ENCODE data around the gene ATP2B2.

The ATP2B2 gene

GRCh38 chr3:10350324-10350985, 154.9 kb downstream of the ATP2B2 start:
- Histone ChIP-seq H3K79me1 (ENCODE audit: low read length) (no peaks in the 10 kb centered on the region), H4K8ac (ENCODE audit: low read depth, low read length) (no peak overlapping the region), H3K4me1 (ENCODE audit: control insufficient read depth in 1 of 2, insufficient read depth in 2 of 2, low read length in 2 of 2) (no peaks in the 10 kb centered on the region)

DNA sequence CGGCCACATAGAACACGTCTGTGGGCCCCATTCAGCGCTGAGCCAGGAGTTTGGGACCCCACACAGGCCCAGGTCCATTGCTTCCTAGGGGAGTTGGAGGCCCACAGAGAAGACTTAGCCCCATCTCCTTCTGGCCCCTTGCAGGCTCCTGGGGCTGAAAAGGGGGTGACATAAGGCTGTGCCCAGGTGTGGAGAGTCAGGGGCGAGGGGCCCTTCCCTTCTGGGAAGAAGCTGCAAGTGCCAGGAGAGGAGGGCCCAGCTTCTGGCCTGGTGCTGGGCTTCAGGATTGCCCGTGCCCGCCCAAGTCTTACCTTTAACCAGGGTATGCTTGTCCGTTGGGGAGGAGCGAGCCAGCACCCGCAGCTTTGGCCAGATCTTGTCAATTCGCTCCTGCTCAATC, 155.6 kb downstream of the ATP2B2 start:
- no peaks in the 10 kb centered on the region for H3K4me1 ChIP-seq (ENCODE audit: control insufficient read depth in 1 of 2, insufficient read depth in 2 of 2, low read length in 2 of 2)
- H3K36me3 ChIP-seq (ENCODE audit: control insufficient read depth in 1 of 2, insufficient read depth in 2 of 2, low read length in 2 of 2), result no peaks in the 10 kb centered on the region
- no peak overlapping the region for H3K9ac ChIP-seq (ENCODE audit: low read length)
- H3K18ac ChIP-seq (ENCODE audit: low read length), result no peak overlapping the region
- H3K27me3 ChIP-seq (ENCODE audit: insufficient read depth, low read length), result no peaks in the 10 kb centered on the region
- DNase-seq, result no peak
- H3K79me2 ChIP-seq (ENCODE audit: control insufficient read depth, insufficient read depth, low read length, poor library complexity), result no peaks in the 10 kb centered on the region
- H2BK120ac ChIP-seq (ENCODE audit: insufficient read depth, low read length, poor library complexity), result no peak overlapping the region
- no peak overlapping the region for H3K4me2 ChIP-seq (ENCODE audit: low read length)
- WGBS (ENCODE audit: extremely low coverage, insufficient coverage, insufficient read length), result no CpG with 5 or more reads among the region's 10 CpGs
- no peak overlapping the region for H2BK12ac ChIP-seq (ENCODE audit: low read length)
- no peak overlapping the region for H2AK5ac ChIP-seq (ENCODE audit: low read length)
- no peak overlapping the region for H3K4ac ChIP-seq (ENCODE audit: low read depth, low read length)
- no peak overlapping the region for H3K4me3 ChIP-seq (ENCODE audit: low read depth, low read length)
- H3K9me3 ChIP-seq (ENCODE audit: insufficient read depth, low read depth, low read length), result peaks cover 3% of the 10 kb centered on the region
- H3K27ac ChIP-seq (ENCODE audit: low read depth, low read length), result no peak overlapping the region
- no peak overlapping the region for H3K14ac ChIP-seq (ENCODE audit: low read length)
- H3K79me1 ChIP-seq (ENCODE audit: low read length), result no peaks in the 10 kb centered on the region
- H4K12ac ChIP-seq (ENCODE audit: low read depth, low read length), result no peak overlapping the region
- no peak overlapping the region for H4K91ac ChIP-seq (ENCODE audit: low read depth, low read length)
- no peak overlapping the region for H4K8ac ChIP-seq (ENCODE audit: low read depth, low read length)
- H2AFZ ChIP-seq (ENCODE audit: insufficient read depth, low read length, poor library complexity), result no peak overlapping the region
- H2BK5ac ChIP-seq (ENCODE audit: low read depth, low read length, poor library complexity), result no peak overlapping the region
- H3K23ac ChIP-seq (ENCODE audit: low read length), result no peak overlapping the region

More at GRCh38 chr3:10350324-10350985, 154.9 kb downstream of the ATP2B2 start:
- no peak overlapping the region for H4K12ac ChIP-seq (ENCODE audit: low read depth, low read length)
- no peaks in the 10 kb centered on the region for H3K27me3 ChIP-seq (ENCODE audit: insufficient read depth, low read length)
- no peak overlapping the region for H2AK5ac ChIP-seq (ENCODE audit: low read length)
- no peak overlapping the region for H3K27ac ChIP-seq (ENCODE audit: low read depth, low read length)
- no peak for DNase-seq
- H3K23ac ChIP-seq (ENCODE audit: low read length), result no peak overlapping the region
- H3K14ac ChIP-seq (ENCODE audit: low read length), result no peak overlapping the region
- H3K79me2 ChIP-seq (ENCODE audit: control insufficient read depth, insufficient read depth, low read length, poor library complexity), result no peaks in the 10 kb centered on the region
- H3K4me2 ChIP-seq (ENCODE audit: low read length), result no peak overlapping the region
- peaks cover 3% of the 10 kb centered on the region for H3K9me3 ChIP-seq (ENCODE audit: insufficient read depth, low read depth, low read length)
- WGBS (ENCODE audit: extremely low coverage, insufficient coverage, insufficient read length), result no CpG with 5 or more reads among the region's 22 CpGs
- no peak overlapping the region for H2AFZ ChIP-seq (ENCODE audit: insufficient read depth, low read length, poor library complexity)
- no peak overlapping the region for H3K9ac ChIP-seq (ENCODE audit: low read length)
- H3K18ac ChIP-seq (ENCODE audit: low read length), result no peak overlapping the region
- no peak overlapping the region for H2BK5ac ChIP-seq (ENCODE audit: low read depth, low read length, poor library complexity)
- no peak overlapping the region for H2BK12ac ChIP-seq (ENCODE audit: low read length)
- H3K4ac ChIP-seq (ENCODE audit: low read depth, low read length), result no peak overlapping the region
- H3K36me3 ChIP-seq (ENCODE audit: control insufficient read depth in 1 of 2, insufficient read depth in 2 of 2, low read length in 2 of 2), result no peaks in the 10 kb centered on the region
- no peak overlapping the region for H3K4me3 ChIP-seq (ENCODE audit: low read depth, low read length)
- H2BK120ac ChIP-seq (ENCODE audit: insufficient read depth, low read length, poor library complexity), result no peak overlapping the region
- H4K91ac ChIP-seq (ENCODE audit: low read depth, low read length), result no peak overlapping the region

DNA sequence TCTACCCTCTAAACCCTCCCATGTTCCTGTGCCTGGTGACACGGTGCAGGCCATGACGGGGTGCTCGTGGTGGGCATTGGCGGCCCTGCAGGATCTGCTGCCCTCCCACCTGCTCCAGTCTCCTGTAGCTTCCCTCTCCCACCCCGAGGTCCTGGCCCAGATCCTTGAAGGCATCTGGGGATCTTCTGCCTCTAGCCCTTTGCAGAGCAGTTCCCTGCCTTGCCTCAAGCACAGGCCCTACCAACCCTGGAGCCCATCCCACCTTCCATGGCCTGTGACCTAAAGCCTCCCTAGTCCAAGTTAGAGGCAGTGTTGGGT, 157.0 kb downstream of the ATP2B2 start:
- Histone ChIP-seq H3K4me1 (ENCODE audit: control insufficient read depth in 1 of 2, insufficient read depth in 2 of 2, low read length in 2 of 2) (no peaks in the 10 kb centered on the region), H3K9ac (ENCODE audit: low read length) (no peak overlapping the region), H4K8ac (ENCODE audit: low read depth, low read length) (no peak overlapping the region), H3K4me2 (ENCODE audit: low read length) (no peak overlapping the region), H2AFZ (ENCODE audit: insufficient read depth, low read length, poor library complexity) (no peak overlapping the region), H3K14ac (ENCODE audit: low read length) (no peak overlapping the region), H2BK12ac (ENCODE audit: low read length) (no peak overlapping the region), H3K27ac (ENCODE audit: low read depth, low read length) (no peak overlapping the region), H3K18ac (ENCODE audit: low read length) (no peak overlapping the region), H3K4ac (ENCODE audit: low read depth, low read length) (no peak overlapping the region), H2BK120ac (ENCODE audit: insufficient read depth, low read length, poor library complexity) (no peak overlapping the region), H4K12ac (ENCODE audit: low read depth, low read length) (no peak overlapping the region), H3K23ac (ENCODE audit: low read length) (no peak overlapping the region), H3K27me3 (ENCODE audit: insufficient read depth, low read length) (no peaks in the 10 kb centered on the region), H3K36me3 (ENCODE audit: control insufficient read depth in 1 of 2, insufficient read depth in 2 of 2, low read length in 2 of 2) (no peaks in the 10 kb centered on the region), H3K79me2 (ENCODE audit: control insufficient read depth, insufficient read depth, low read length, poor library complexity) (no peaks in the 10 kb centered on the region), H3K4me3 (ENCODE audit: low read depth, low read length) (no peak overlapping the region), H3K9me3 (ENCODE audit: insufficient read depth, low read depth, low read length) (peaks cover 3% of the 10 kb centered on the region), H4K91ac (ENCODE audit: low read depth, low read length) (no peak overlapping the region), H2AK5ac (ENCODE audit: low read length) (no peak overlapping the region), H3K79me1 (ENCODE audit: low read length) (no peaks in the 10 kb centered on the region), H2BK5ac (ENCODE audit: low read depth, low read length, poor library complexity) (no peak overlapping the region)
- no peak for DNase-seq
- WGBS (ENCODE audit: extremely low coverage, insufficient coverage, insufficient read length), result no CpG with 5 or more reads among the region's 5 CpGs

- no peak overlapping the region for H3K4me2 ChIP-seq (ENCODE audit: low read length)
- no peak overlapping the region for H2BK12ac ChIP-seq (ENCODE audit: low read length)
- no peak for DNase-seq
- H3K27me3 ChIP-seq (ENCODE audit: insufficient read depth, low read length), result no peaks in the 10 kb centered on the region
- no peak overlapping the region for H3K23ac ChIP-seq (ENCODE audit: low read length)
- no peaks in the 10 kb centered on the region for H3K4me1 ChIP-seq (ENCODE audit: control insufficient read depth in 1 of 2, insufficient read depth in 2 of 2, low read length in 2 of 2)
- H2AK5ac ChIP-seq (ENCODE audit: low read length), result no peak overlapping the region
- H3K18ac ChIP-seq (ENCODE audit: low read length), result no peak overlapping the region
- no peak overlapping the region for H3K4me3 ChIP-seq (ENCODE audit: low read depth, low read length)
- H3K4ac ChIP-seq (ENCODE audit: low read depth, low read length), result no peak overlapping the region
- no peak overlapping the region for H2AFZ ChIP-seq (ENCODE audit: insufficient read depth, low read length, poor library complexity)
- H3K36me3 ChIP-seq (ENCODE audit: control insufficient read depth in 1 of 2, insufficient read depth in 2 of 2, low read length in 2 of 2), result no peaks in the 10 kb centered on the region
- no CpG with 5 or more reads among the region's 13 CpGs for whole genome bisulfite sequencing (ENCODE audit: extremely low coverage, insufficient coverage, insufficient read length)
- no peak overlapping the region for H3K14ac ChIP-seq (ENCODE audit: low read length)
- no peak overlapping the region for H4K91ac ChIP-seq (ENCODE audit: low read depth, low read length)
- H2BK5ac ChIP-seq (ENCODE audit: low read depth, low read length, poor library complexity), result no peak overlapping the region
- no peak overlapping the region for H4K8ac ChIP-seq (ENCODE audit: low read depth, low read length)
- no peak overlapping the region for H2BK120ac ChIP-seq (ENCODE audit: insufficient read depth, low read length, poor library complexity)
- no peak overlapping the region for H3K27ac ChIP-seq (ENCODE audit: low read depth, low read length)
- no peak overlapping the region for H3K9ac ChIP-seq (ENCODE audit: low read length)
- H3K9me3 ChIP-seq (ENCODE audit: insufficient read depth, low read depth, low read length), result peaks cover 3% of the 10 kb centered on the region
- no peak overlapping the region for H4K12ac ChIP-seq (ENCODE audit: low read depth, low read length)
- H3K79me1 ChIP-seq (ENCODE audit: low read length), result no peaks in the 10 kb centered on the region
- H3K79me2 ChIP-seq (ENCODE audit: control insufficient read depth, insufficient read depth, low read length, poor library complexity), result no peaks in the 10 kb centered on the region
These were observed 157.6 kb downstream of the ATP2B2 start for GRCh38 chr3:10347648-10348403.
